ENCODE measurements around the gene CXCL14. TPM values are rescaled to one million over a fixed set of nuclear protein-coding genes. Genes with fewer than 3 reads are reported as not detected.

Gene CXCL14
- total RNA-seq, 4 donors from 2014 or later = 0.15 to 23.2 (median 3.8) TPM

- H3K36me3 ChIP-seq = no peaks in the 10 kb centered on the region
- H3K4me1 ChIP-seq = peaks cover 0 to 22% (median 4%) of the 10 kb centered on the region in 3 donors
- ATAC-seq = no peak
- peaks cover 99% of the 10 kb centered on the region for H3K27me3 ChIP-seq
- no peak overlapping the region for H3K27ac ChIP-seq
- 71 to 100% methylated on average over 2 of the region's 2 CpGs for WGBS, 2 donors (ENCODE audit: low coverage in 1 of 2)
- H3K9me3 ChIP-seq = peaks cover 0 to 12% (median 0%) of the 10 kb centered on the region in 3 donors
- no peak overlapping the region for H3K4me3 ChIP-seq
- TF ChIP-seq POLR2A (IDR thresholded peaks at IDR 0.05) (no peak), CTCF (IDR thresholded peaks at IDR 0.05) (no peak), POLR2AphosphoS5 (IDR thresholded peaks at IDR 0.05) (no peak), EP300 (IDR thresholded peaks at IDR 0.05) (no peak)
Measured at GRCh38 chr5:135537745-135538144, 41.0 kb downstream of the CXCL14 start.

- Histone ChIP-seq H3K27ac (no peak overlapping the region), H3K4me1 (peaks cover 0 to 22% (median 4%) of the 10 kb centered on the region in 3 donors), H3K27me3 (peaks cover 100% of the 10 kb centered on the region), H3K9me3 (peaks cover 0 to 12% (median 0%) of the 10 kb centered on the region in 3 donors), H3K36me3 (no peaks in the 10 kb centered on the region), H3K4me3 (no peak overlapping the region)
- 46 to 52% methylated on average over 3 to 6 of the region's 7 CpGs for WGBS, 2 donors (ENCODE audit: low coverage in 1 of 2)
- ATAC-seq = no peak
- TF ChIP-seq EP300 (IDR thresholded peaks at IDR 0.05) = no peak
Measured at GRCh38 chr5:135537271-135537670, 41.5 kb downstream of the CXCL14 start.

- Histone ChIP-seq H3K9me3 (peaks cover 0 to 12% (median 0%) of the 10 kb centered on the region in 3 donors), H3K27me3 (peaks cover 100% of the 10 kb centered on the region), H3K4me3 (peak within 1 kb of the TSS in 1 of 2 donors; percentile 24), H3K27ac (no peak within 1 kb of the TSS), H3K4me1 (peaks cover 0 to 22% (median 4%) of the 10 kb centered on the region in 3 donors), H3K36me3 (no peaks in the 10 kb centered on the region)
- ATAC-seq = no peak
- WGBS, 2 donors (ENCODE audit: low coverage in 1 of 2) = 5% methylated on average over 7 to 11 of the region's 74 CpGs
- TF ChIP-seq CTCF (IDR thresholded peaks at IDR 0.05) (no peak), POLR2AphosphoS5 (IDR thresholded peaks at IDR 0.05) (no peak), POLR2A (IDR thresholded peaks at IDR 0.05) (no peak), EP300 (IDR thresholded peaks at IDR 0.05) (no peak)
Measured at GRCh38 chr5:135535820-135536801, 42.7 kb downstream of the CXCL14 start, which contains the start of gene NEUROG1. TSS of gene NEUROG1 (minus strand) at chr5:135535964. CDS start at chr5:135535690, 274 bp downstream.

- no peaks in the 10 kb centered on the region for H3K36me3 ChIP-seq
- no peak overlapping the region for H3K27ac ChIP-seq
- peaks cover 100% of the 10 kb centered on the region for H3K27me3 ChIP-seq
- no CpG with 5 or more reads among the region's 44 CpGs for WGBS, 2 donors (ENCODE audit: low coverage in 1 of 2)
- TF ChIP-seq EP300 (IDR thresholded peaks at IDR 0.05) (no peak), CTCF (IDR thresholded peaks at IDR 0.05) (no peak), POLR2A (IDR thresholded peaks at IDR 0.05) (no peak), POLR2AphosphoS5 (IDR thresholded peaks at IDR 0.05) (no peak)
- peaks cover 0 to 22% (median 4%) of the 10 kb centered on the region in 3 donors for H3K4me1 ChIP-seq
- no peak for ATAC-seq
- peaks cover 0 to 12% (median 0%) of the 10 kb centered on the region in 3 donors for H3K9me3 ChIP-seq
- no peak overlapping the region for H3K4me3 ChIP-seq
Measured at GRCh38 chr5:135535420-135535819, 43.4 kb downstream of the CXCL14 start.

- no peak overlapping the region for H3K27ac ChIP-seq
- ATAC-seq = no peak
- TF ChIP-seq CTCF (IDR thresholded peaks at IDR 0.05) (no peak), POLR2AphosphoS5 (IDR thresholded peaks at IDR 0.05) (no peak), EP300 (IDR thresholded peaks at IDR 0.05) (no peak), POLR2A (IDR thresholded peaks at IDR 0.05) (no peak)
- WGBS, 2 donors (ENCODE audit: low coverage in 1 of 2) = 0% methylated on average over 2 to 8 of the region's 61 CpGs
- H3K36me3 ChIP-seq = no peaks in the 10 kb centered on the region
- H3K27me3 ChIP-seq = peaks cover 100% of the 10 kb centered on the region
- H3K4me3 ChIP-seq = no peak overlapping the region
- H3K9me3 ChIP-seq = peaks cover 0 to 12% (median 0%) of the 10 kb centered on the region in 3 donors
- peaks cover 0 to 22% (median 4%) of the 10 kb centered on the region in 3 donors for H3K4me1 ChIP-seq
Measured at GRCh38 chr5:135534609-135535419, 44.0 kb downstream of the CXCL14 start.
